Tibial nerve (tissue), 4 donors: ENCODE data around the gene ENOSF1. TPM values are rescaled to one million over a fixed set of nuclear protein-coding genes. Genes with fewer than 3 reads are reported as not detected.

Source experiments
- DNase-seq, 2 donors: peaks; one replicate each; pipeline ENCODE4 v3.0.0-alpha.2; 2019; ENCODE audit warnings: low spot score in 2 of 2
- H3K27ac ChIP-seq, 4 donors: fragments of 200-600 bp; sonication (generic) in 3 of 4; one replicate each; pipeline ENCODE4 v1.5.1; 2017 to 2019; ENCODE audit warnings: mild to moderate bottlenecking in 1 of 4
- H3K27me3 ChIP-seq, 2 donors: fragments of 200-600 bp; sonication (generic) in 1 of 2; one replicate each; pipeline versions ENCODE4 v1.5.1 to v1.6.0; 2017 to 2019
- H3K36me3 ChIP-seq, 3 donors: fragments of 200-600 bp; sonication (generic); one replicate each; pipeline ENCODE4 v1.5.1; 2018 to 2019
- H3K4me1 ChIP-seq, 4 donors: fragments of 200-600 bp; sonication (generic) in 3 of 4; one replicate each; pipeline ENCODE4 v1.5.1; 2017 to 2019
- H3K4me3 ChIP-seq, 4 donors: fragments of 200-600 bp; sonication (generic) in 3 of 4; one replicate each; pipeline ENCODE4 v1.5.1; 2017 to 2019; ENCODE audit warnings: mild to moderate bottlenecking in 1 of 4, moderate library complexity in 1 of 4
- H3K9me3 ChIP-seq, 4 donors: fragments of 200-600 bp; sonication (generic) in 3 of 4; one replicate each; pipeline ENCODE4 v1.5.1; 2017 to 2019
- EP300 ChIP-seq, 2 donors: sonication (generic); formaldehyde crosslinking; IDR thresholded peaks; one replicate each; pipeline ENCODE4 v1.6.1; 2017; ENCODE audit warnings: antibody characterized with exemption in 2 of 2, mild to moderate bottlenecking in 1 of 2
- POLR2A ChIP-seq, 2 donors: fragments of 450-650 bp; IDR thresholded peaks; one replicate each; pipeline ENCODE4 v1.6.1; 2017; ENCODE audit warnings: antibody characterized with exemption in 2 of 2, mild to moderate bottlenecking in 2 of 2, moderate library complexity in 2 of 2
- WGBS, 2 donors: methylation state at CpG; one replicate each; pipeline ENCODE4 v1.1.5; 2018; 5-methylcytosine and 5-hydroxymethylcytosine counted together
- total RNA-seq, 4 donors: library from RNA; depleted of rRNA; stranded (reverse); fragments of >200 nt; gene quantifications; one replicate each; pipeline ENCODE4 v1.1.0, GENCODE V29; 2016
- TF ChIP-seq, protein P1 (sequence below), 5 experiments: fragments of 200-600 bp in 3 of 5; fragments of 450-650 bp in 2 of 5; sonication (generic) in 3 of 5; IDR thresholded peaks; one replicate each; pipeline ENCODE4 v1.5.1; 2016 to 2019; ENCODE audit warnings: antibody characterized with exemption in 5 of 5, mild to moderate bottlenecking in 3 of 5, moderate library complexity in 2 of 5

Gene ENOSF1
- total RNA-seq, 4 donors from 2014 or later, result 37.0 to 86.9 (median 47.3) TPM

DNA sequence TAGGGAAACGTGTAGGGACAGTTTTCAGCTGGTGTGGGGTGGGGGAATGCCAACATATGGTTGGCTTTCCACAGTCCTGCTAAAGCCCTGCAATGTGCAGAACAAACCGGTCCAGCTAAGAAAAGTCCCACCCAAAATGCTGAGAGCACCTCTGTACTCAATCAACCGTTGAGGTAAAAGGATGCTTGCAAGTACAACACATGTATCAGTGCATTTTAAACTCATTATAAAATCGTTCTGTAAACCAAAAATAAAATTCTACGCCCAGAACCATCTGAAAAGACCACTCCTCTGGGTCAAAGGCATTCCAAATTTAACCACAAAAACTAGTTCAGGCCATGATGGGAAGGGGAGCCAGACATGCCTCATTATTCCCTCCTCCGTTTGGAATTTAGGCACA is 57.0 kb downstream of the ENOSF1 start:
- peaks cover 0 to 19% (median 3%) of the 10 kb centered on the region in 4 donors for H3K4me1 ChIP-seq
- no peaks in the 10 kb centered on the region for H3K36me3 ChIP-seq
- no peak overlapping the region for H3K27ac ChIP-seq
- peaks cover 0 to 52% of the 10 kb centered on the region in 2 donors for H3K27me3 ChIP-seq
- 83 to 87% methylated on average over 6 of the region's 6 CpGs for WGBS, 2 donors
- no peak for TF ChIP-seq EP300 (IDR thresholded peaks at IDR 0.05)
- no peak for TF ChIP-seq POLR2A (IDR thresholded peaks at IDR 0.05)
- TF ChIP-seq, protein P1, sequence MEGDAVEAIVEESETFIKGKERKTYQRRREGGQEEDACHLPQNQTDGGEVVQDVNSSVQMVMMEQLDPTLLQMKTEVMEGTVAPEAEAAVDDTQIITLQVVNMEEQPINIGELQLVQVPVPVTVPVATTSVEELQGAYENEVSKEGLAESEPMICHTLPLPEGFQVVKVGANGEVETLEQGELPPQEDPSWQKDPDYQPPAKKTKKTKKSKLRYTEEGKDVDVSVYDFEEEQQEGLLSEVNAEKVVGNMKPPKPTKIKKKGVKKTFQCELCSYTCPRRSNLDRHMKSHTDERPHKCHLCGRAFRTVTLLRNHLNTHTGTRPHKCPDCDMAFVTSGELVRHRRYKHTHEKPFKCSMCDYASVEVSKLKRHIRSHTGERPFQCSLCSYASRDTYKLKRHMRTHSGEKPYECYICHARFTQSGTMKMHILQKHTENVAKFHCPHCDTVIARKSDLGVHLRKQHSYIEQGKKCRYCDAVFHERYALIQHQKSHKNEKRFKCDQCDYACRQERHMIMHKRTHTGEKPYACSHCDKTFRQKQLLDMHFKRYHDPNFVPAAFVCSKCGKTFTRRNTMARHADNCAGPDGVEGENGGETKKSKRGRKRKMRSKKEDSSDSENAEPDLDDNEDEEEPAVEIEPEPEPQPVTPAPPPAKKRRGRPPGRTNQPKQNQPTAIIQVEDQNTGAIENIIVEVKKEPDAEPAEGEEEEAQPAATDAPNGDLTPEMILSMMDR (IDR thresholded peaks at IDR 0.05), result no peak
- H3K4me3 ChIP-seq, result no peak overlapping the region
- H3K9me3 ChIP-seq, result peaks cover 0 to 4% (median 0%) of the 10 kb centered on the region in 4 donors
- DNase-seq, result no peak

DNA sequence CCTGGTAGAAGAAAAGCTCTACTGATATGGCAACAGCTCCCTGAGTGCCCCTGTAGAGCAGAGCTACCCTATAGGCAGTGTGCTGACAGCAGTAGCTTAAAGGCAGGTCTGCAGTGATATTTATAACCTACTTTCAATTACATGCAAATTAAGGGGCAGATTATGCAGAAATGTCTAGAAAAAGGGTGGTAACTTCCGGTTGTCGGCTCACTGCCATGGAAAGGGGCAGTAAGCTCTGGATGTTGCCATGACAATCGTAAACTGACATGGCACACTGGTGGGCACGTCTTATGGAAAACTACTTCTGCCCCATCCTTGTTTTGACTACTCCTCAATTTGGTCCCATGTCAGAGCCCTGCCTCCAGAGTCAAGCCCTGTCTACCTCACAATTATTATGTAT is 57.8 kb downstream of the ENOSF1 start:
- Histone ChIP-seq H3K9me3 (peaks cover 0 to 4% (median 0%) of the 10 kb centered on the region in 4 donors), H3K36me3 (no peaks in the 10 kb centered on the region), H3K27ac (no peak overlapping the region), H3K27me3 (peaks cover 0 to 52% of the 10 kb centered on the region in 2 donors), H3K4me1 (peaks cover 0 to 19% (median 3%) of the 10 kb centered on the region in 4 donors), H3K4me3 (no peak overlapping the region)
- WGBS, 2 donors, result 91 to 93% methylated on average over 4 of the region's 4 CpGs
- TF ChIP-seq POLR2A (IDR thresholded peaks at IDR 0.05) (no peak), EP300 (IDR thresholded peaks at IDR 0.05) (no peak)
- TF ChIP-seq, protein P1 (IDR thresholded peaks at IDR 0.05), result no peak
- no peak for DNase-seq

DNA sequence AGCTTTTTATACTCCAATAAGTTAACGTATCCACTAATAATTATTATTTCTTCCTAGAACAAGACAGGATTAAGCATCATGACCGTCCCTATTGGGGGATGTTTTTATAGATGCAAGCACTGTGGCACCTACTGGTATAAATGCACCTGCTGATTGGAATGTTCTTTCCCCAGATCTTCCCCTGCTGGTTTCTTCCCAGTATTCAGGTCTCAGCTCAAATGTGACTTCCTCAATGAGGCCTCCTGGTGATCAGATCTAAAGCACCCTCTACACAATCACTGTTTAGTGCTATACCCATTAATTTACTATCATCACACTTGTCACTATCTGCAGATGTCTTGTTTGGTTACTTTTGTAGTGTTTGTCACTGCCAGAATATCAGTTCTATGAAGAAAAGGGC is 58.9 kb downstream of the ENOSF1 start:
- WGBS, 2 donors, result 91 to 92% methylated on average over 2 of the region's 2 CpGs

DNA sequence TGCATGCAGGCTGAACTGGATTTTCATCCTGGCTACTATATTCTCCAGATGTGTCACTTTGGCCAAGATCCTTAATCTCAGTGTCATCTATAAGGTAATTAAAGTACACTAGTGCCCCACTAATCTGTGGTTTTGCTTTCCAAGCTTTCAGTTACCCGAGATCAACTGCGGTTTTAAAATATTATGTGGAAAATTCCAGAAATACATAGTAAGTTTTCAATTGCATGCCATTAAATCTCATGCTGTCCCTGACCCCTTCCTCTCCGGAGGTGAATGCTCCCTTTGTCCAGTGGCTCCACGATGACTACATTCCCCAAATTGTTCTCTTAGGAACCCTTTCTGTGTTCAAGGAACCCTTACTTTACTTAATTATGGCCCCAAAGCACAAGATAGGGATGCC is 60.3 kb downstream of the ENOSF1 start:
- no peaks in the 10 kb centered on the region for H3K36me3 ChIP-seq
- TF ChIP-seq EP300 (IDR thresholded peaks at IDR 0.05) (no peak), POLR2A (IDR thresholded peaks at IDR 0.05) (no peak)
- TF ChIP-seq, protein P1 (IDR thresholded peaks at IDR 0.05), result no peak
- DNase-seq, result no peak
- H3K27ac ChIP-seq, result no peak overlapping the region
- peaks cover 0 to 3% (median under 1%) of the 10 kb centered on the region in 4 donors for H3K4me1 ChIP-seq
- no peak overlapping the region for H3K4me3 ChIP-seq
- 55 to 56% methylated on average over 4 of the region's 4 CpGs for WGBS, 2 donors
- peaks cover 0 to 42% of the 10 kb centered on the region in 2 donors for H3K27me3 ChIP-seq
- H3K9me3 ChIP-seq, result peaks cover 0 to 4% (median 0%) of the 10 kb centered on the region in 4 donors

More for the DNA sequence above, 58.9 kb downstream of the ENOSF1 start:
- Histone ChIP-seq H3K27ac (no peak overlapping the region), H3K27me3 (peaks cover 0 to 46% of the 10 kb centered on the region in 2 donors), H3K9me3 (peaks cover 0 to 4% (median 0%) of the 10 kb centered on the region in 4 donors), H3K4me1 (peaks cover 0 to 15% (median 3%) of the 10 kb centered on the region in 4 donors), H3K36me3 (no peaks in the 10 kb centered on the region), H3K4me3 (no peak overlapping the region)
- TF ChIP-seq EP300 (IDR thresholded peaks at IDR 0.05), result no peak
- TF ChIP-seq POLR2A (IDR thresholded peaks at IDR 0.05), result no peak
- no peak for DNase-seq

DNA sequence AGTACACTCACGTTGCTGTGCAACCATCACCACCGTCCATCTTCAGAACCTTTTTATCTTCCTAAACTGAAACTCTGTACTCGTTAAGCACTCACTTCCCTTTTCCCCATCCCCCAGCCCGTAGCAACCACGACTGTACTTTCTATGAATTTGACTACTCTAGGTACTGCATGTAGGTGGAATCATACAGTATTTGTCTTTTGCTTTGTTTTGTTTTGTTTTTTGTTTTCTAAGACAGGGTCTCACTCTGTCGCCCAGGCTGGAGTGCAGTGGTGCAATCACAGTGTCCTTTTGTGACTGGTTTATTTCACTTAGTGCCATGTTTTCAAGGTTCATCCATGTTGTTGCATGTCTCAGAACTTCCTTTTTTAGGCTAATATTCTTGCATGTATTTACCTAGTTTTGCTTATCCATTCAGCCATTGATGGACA is 62.0 kb downstream of the ENOSF1 start:
- Histone ChIP-seq H3K4me3 (no peak overlapping the region), H3K27me3 (peaks cover 0 to 27% of the 10 kb centered on the region in 2 donors), H3K9me3 (peaks cover 0 to 3% (median 0%) of the 10 kb centered on the region in 4 donors), H3K36me3 (no peaks in the 10 kb centered on the region), H3K4me1 (no peaks in the 10 kb centered on the region), H3K27ac (no peak overlapping the region)
- DNase-seq, result no peak
- TF ChIP-seq, protein P1 (IDR thresholded peaks at IDR 0.05), result no peak
- no peak for TF ChIP-seq POLR2A (IDR thresholded peaks at IDR 0.05)
- no peak for TF ChIP-seq EP300 (IDR thresholded peaks at IDR 0.05)
- WGBS, 2 donors, result 62 to 67% methylated on average over 6 of the region's 6 CpGs
